Effector memory CD4-positive, alpha-beta T cell (primary cell): ENCODE data around the gene C4orf36.

Experiments used
- DNase-seq, 3 donors: peaks; one replicate each; pipeline ENCODE4 v3.0.0-alpha.2; 2020
- H3K27ac ChIP-seq: 2 replicates; pipeline ENCODE4 v1.7.0; 2013; ENCODE audit warnings: mild to moderate bottlenecking, low read length, moderate library complexity; ENCODE audit not compliant: insufficient read depth, poor library complexity, severe bottlenecking
- H3K27me3 ChIP-seq: replicated peaks from 2 replicates; pipeline ENCODE4 v1.7.0; 2013; ENCODE audit warnings: mild to moderate bottlenecking, low read length; ENCODE audit not compliant: insufficient read depth, control insufficient read depth, poor library complexity, severe bottlenecking
- H3K36me3 ChIP-seq: 2 replicates; pipeline ENCODE4 v1.7.0; 2013; ENCODE audit warnings: mild to moderate bottlenecking, low read length, moderate library complexity; ENCODE audit not compliant: control insufficient read depth, insufficient read depth
- H3K4me1 ChIP-seq: 2 replicates; pipeline ENCODE4 v1.7.0; 2013; ENCODE audit warnings: low read length, mild to moderate bottlenecking; ENCODE audit not compliant: control insufficient read depth, insufficient read depth, poor library complexity, severe bottlenecking
- H3K4me3 ChIP-seq: 2 replicates; pipeline ENCODE4 v1.7.0; 2013; ENCODE audit warnings: low read length, low read depth, mild to moderate bottlenecking; ENCODE audit not compliant: insufficient read depth, poor library complexity, severe bottlenecking
- H3K9me3 ChIP-seq: 2 replicates; pipeline ENCODE4 v1.7.0; 2013; ENCODE audit warnings: mild to moderate bottlenecking, low read length, moderate library complexity; ENCODE audit not compliant: control insufficient read depth

Gene C4orf36

DNA sequence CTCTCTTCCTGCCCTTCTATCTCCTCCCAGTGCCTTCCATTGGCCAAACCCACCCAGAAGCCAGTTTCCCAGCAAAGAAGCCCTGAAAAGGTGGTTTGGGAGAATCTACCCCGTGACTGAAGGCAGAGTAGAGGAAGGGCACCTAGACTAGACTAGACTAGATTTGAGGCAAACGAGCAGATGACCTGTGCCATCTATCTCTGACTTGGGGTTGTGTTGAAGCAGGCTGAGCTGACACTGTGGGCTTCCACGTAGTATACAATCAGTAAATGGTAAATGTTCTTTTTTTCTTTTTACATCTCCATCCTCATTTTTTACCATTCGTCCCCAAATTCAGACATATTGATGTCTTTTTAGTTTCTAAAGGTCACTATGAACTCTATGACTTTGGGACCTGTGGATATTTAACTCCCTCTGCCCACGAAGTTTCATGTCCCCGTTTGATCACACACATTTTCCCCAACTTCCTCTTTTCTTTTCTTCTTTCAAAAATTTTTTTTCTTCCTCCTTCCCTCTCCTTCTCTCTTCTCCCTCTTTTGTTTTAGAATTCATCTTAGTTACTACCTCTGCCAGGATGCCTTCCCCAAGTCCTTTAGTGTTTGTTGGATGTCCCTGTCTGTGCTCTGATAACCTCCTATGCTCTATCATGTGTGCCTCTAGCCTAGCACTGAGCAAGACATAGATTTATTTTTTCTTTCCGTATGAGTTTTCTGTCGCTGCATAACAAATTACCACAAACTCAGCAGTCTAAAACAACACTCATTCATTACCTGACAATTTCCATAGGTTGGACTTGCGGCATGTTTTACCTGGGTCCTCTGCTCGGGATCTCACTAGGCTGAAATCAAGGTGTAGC lies 36.4 kb upstream of the C4orf36 start:
- H3K4me1 ChIP-seq: no peaks in the 10 kb centered on the region
- no peak overlapping the region for H3K27ac ChIP-seq
- H3K9me3 ChIP-seq: no peaks in the 10 kb centered on the region
- H3K27me3 ChIP-seq: no peaks in the 10 kb centered on the region
- DNase-seq: no peak
- H3K4me3 ChIP-seq: no peak overlapping the region
- no peaks in the 10 kb centered on the region for H3K36me3 ChIP-seq

DNA sequence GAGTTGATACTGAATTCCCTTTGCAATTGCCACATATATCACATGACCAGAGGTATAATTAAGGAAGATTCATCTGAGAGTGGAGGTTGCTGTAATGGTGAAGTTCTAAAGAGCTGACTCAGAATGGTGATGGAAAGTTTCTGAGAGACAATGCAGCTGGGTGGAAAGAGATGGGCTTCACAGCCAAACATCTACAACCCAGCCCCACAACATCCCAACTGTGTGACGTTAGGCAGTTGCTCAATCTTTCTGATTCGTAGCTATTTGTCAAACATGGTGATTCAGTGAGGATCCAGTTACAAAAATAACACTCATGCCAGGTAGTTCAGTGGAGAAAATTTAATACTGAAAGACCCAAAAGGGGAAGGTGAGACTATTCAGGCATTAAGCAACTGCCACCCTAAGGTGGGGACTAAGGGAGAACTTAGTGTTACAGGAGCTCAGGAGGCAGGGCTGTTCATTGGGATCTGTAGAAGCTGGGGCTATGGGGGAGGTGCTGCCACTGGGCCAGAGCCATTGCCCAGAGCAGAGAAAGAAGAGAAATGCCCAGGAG lies 35.7 kb upstream of the C4orf36 start:
- no peak for DNase-seq
- Histone ChIP-seq H3K4me1 (no peaks in the 10 kb centered on the region), H3K27me3 (no peaks in the 10 kb centered on the region), H3K27ac (no peak overlapping the region), H3K36me3 (no peaks in the 10 kb centered on the region), H3K4me3 (no peak overlapping the region), H3K9me3 (no peaks in the 10 kb centered on the region)

DNA sequence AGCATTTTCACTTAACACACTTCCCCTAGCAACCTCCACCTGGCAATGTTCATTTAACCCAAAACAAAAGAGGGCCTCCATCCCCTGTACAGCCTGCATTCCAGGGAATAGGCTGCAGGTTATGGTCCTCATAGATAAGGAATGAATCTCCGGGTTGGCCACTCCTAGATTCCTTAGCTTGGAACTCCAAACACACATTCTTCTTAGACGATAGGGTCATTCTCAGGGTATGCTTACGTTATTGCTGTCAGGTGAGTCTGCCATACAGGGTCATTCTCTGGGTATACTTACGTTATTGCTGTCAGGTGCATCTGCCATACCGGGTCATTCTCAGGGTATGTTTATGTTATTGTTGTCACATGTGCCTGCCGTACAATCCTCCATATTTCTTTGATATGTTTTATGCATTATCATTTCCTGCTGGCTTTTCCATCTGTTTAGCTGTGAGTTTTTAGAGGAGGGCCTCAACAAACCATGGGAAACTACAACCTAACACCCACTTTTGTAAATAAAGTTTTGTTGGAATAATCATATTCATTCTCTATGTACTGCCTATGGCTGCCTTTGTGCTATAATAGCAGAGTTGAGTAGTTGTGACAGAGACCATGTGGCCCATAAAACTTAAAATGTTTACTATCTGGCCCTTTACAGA lies 34.3 kb upstream of the C4orf36 start:
- no peaks in the 10 kb centered on the region for H3K9me3 ChIP-seq
- DNase-seq: no peak
- no peak overlapping the region for H3K4me3 ChIP-seq
- no peaks in the 10 kb centered on the region for H3K27me3 ChIP-seq
- no peak overlapping the region for H3K27ac ChIP-seq
- H3K36me3 ChIP-seq: no peaks in the 10 kb centered on the region
- H3K4me1 ChIP-seq: no peaks in the 10 kb centered on the region

DNA sequence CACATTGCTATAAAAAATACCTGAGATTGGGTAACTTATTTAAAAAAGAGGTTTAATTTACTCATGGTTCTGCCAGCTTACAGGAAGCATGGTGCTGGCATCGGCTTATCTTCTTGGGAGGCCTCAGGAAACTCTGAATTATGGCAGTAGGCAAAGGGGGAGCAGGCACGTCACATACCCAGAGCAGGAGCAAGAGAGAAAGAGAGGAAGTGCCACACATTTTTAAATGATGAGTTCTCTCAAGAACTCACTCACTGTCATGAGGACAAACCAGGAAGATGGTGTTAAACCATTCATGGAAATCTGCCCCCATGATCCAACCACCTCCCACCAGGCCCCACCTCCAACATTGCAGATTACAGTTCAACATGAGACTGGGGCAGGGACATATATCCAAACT lies 32.6 kb upstream of the C4orf36 start:
- DNase-seq: no peak
- no peaks in the 10 kb centered on the region for H3K4me1 ChIP-seq
- no peak overlapping the region for H3K4me3 ChIP-seq
- no peaks in the 10 kb centered on the region for H3K27me3 ChIP-seq
- H3K27ac ChIP-seq: no peak overlapping the region
- H3K9me3 ChIP-seq: no peaks in the 10 kb centered on the region
- no peaks in the 10 kb centered on the region for H3K36me3 ChIP-seq

DNA sequence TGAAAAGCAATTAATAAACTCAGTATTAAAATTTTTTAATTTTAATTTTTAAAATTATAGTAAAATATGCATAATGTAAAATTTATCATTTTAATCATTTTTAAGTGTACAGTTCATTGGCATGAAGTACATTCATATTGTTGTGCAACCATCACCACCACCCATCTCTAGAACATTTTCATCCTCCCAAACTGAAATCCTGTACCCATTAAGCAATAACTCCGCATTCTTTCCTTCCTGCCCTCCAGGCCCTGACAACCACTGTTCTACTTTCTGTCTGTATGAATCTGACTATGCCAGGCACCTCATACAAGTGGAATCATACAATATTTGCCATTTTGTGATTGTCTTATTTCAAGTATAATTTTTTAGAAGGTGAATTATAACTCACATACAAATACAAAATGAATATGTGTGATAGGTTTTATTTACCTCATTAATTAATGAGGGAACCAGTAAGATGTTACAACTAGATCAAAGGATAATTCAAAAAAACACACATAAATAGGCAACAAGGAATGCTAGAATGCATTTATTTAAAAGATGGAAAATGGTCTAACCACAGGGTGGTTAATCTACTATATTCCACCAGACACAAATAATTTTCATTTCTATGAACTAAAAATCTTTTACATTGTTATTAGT lies 29.5 kb upstream of the C4orf36 start:
- H3K36me3 ChIP-seq: no peaks in the 10 kb centered on the region
- no peaks in the 10 kb centered on the region for H3K9me3 ChIP-seq
- no peak for DNase-seq
- H3K27me3 ChIP-seq: no peaks in the 10 kb centered on the region
- no peak overlapping the region for H3K27ac ChIP-seq
- no peaks in the 10 kb centered on the region for H3K4me1 ChIP-seq
- no peak overlapping the region for H3K4me3 ChIP-seq

DNA sequence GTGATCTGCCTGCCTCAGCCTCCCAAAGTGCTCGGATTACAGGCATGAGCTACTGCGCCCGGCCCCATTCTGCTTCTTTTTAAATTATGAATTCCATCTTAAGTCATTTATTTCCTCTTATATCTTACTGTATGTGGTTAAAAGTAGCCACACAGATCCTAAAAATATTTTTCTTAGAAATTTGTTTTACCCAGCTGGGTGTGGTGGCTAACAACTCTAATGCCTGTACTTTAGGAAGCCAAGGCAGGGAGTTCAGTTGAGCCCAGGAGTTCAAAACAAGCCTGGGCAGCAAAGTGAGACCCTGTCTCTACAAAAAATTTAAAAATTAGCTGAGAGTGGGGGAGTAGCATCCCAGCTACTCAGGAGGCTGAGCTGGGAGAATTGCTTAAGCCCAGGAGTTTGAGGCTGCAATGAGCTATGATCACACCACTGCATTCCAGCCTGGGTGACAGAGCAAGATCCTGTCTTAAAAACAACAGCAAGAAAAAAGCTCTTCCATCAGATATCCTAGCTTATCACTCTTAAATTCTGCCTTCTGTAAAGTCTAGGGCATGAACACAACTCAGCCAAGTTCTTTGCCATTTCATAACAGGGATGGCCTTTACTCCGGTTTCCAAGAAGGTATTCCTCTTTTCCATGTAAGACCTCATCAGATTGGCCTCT lies 27.5 kb upstream of the C4orf36 start:
- Histone ChIP-seq H3K4me3 (no peak overlapping the region), H3K9me3 (no peaks in the 10 kb centered on the region), H3K4me1 (no peaks in the 10 kb centered on the region), H3K27me3 (no peaks in the 10 kb centered on the region), H3K27ac (no peak overlapping the region), H3K36me3 (no peaks in the 10 kb centered on the region)
- DNase-seq: no peak

DNA sequence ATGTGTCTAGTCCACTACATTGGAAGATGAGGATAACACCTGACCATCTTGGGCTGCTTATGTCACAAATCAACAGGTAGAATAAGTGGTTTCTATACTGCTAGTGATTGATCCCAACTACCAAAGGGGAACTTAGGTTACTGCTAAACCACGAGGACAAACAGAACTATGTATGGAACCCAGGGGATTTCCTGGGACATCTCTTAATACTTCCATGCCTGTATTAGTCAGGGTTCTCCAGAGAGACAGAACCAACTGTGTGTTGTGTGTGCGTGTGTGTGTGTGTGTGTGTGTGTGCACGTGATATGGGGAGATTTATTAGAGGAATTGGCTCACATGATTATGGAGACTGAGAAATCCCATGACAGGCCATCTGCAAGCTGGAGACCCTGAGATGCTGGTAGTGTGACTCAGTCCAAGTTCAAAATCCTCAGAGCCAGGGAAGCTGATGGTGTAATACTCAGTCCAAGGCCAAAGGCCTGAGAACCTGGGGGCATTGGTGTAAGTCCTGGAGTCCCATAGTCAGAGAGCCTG lies 26.4 kb upstream of the C4orf36 start:
- Histone ChIP-seq H3K27ac (no peak overlapping the region), H3K4me3 (no peak overlapping the region), H3K9me3 (no peaks in the 10 kb centered on the region), H3K27me3 (no peaks in the 10 kb centered on the region), H3K36me3 (no peaks in the 10 kb centered on the region), H3K4me1 (no peaks in the 10 kb centered on the region)
- no peak for DNase-seq

DNA sequence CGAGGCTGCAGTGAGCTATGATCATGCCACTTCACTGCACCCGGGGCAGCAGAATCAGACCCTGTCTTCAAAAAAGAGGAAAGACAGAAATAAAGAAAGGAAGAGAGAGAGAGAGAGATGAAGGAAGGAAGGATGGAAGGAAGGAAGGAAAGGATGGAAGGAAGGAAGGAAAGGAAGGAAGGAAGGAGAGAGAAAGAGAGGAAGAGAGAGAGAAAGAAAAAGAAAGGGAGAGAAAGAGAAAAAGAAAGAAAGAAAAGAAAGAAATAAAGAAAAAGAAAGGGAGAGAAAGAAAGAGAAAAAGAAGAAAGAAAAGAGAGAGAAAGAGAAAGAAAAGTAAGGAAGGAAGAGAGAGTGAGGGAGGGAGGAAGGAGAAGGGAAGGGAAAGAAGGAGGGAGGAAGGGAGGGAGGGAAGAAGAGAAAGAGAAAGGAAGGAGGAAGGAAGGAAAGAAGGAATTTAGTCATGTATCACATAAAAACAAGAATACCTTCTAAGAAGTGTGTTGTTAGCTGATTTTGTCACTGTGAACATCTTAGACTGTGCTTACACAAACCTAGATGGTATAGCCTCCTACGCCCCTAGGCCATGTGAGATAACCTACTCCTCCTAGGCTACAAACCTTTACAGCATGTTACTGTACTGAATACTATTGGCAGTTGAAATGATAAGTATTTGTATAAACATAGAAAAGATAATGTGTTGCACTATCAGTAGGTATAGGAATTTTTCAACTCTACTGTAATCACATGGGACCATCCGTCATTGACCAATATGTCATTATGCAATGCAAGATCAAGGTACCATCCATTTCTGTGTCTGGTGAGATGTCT lies 25.2 kb upstream of the C4orf36 start:
- Histone ChIP-seq H3K9me3 (no peaks in the 10 kb centered on the region), H3K4me3 (no peak overlapping the region), H3K27me3 (no peaks in the 10 kb centered on the region), H3K4me1 (no peaks in the 10 kb centered on the region), H3K36me3 (no peaks in the 10 kb centered on the region), H3K27ac (no peak overlapping the region)
- DNase-seq: no peak

DNA sequence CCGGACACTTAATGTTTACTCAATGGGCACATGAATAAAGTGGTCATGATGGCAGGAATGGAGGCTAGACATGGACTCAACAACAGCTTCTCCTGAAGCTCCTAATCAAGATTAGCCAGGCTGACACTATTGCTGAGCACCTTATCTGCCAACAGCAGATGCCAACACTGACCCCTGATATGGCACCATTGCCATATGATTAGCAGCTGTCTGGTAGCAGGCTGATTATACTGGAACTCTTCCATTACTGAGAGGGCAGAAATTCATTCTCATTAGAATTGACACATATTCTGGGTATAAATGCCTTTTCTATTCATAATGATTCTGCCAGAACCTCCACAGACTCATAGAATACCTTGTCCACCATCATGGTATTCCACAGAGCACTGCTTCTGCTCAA lies 24.2 kb upstream of the C4orf36 start:
- Histone ChIP-seq H3K4me3 (no peak overlapping the region), H3K27me3 (no peaks in the 10 kb centered on the region), H3K36me3 (no peaks in the 10 kb centered on the region), H3K4me1 (no peaks in the 10 kb centered on the region), H3K9me3 (no peaks in the 10 kb centered on the region), H3K27ac (no peak overlapping the region)
- DNase-seq: no peak
